ENCODE results near the gene ST6GAL1.

DNA sequence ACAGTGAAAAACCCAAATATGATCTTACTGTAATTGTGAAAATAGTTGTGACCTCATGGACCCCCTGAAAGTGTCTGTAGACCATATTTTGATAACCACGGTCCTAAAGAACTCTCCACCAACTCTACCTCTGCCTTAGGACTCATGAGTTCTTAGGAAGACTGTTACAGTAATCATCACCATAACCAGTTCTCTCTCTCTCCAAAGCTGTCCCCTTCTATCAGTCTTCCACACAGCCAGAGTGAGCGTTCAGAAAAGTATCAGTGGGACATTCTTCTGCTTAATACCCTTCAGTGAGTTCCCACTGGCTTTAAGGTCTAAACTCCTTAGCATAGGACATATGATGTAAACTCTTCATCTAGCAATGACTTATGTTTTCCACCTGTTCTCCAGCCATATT lies 27.6 kb upstream of the ST6GAL1 start:
- TF ChIP-seq, protein P1, sequence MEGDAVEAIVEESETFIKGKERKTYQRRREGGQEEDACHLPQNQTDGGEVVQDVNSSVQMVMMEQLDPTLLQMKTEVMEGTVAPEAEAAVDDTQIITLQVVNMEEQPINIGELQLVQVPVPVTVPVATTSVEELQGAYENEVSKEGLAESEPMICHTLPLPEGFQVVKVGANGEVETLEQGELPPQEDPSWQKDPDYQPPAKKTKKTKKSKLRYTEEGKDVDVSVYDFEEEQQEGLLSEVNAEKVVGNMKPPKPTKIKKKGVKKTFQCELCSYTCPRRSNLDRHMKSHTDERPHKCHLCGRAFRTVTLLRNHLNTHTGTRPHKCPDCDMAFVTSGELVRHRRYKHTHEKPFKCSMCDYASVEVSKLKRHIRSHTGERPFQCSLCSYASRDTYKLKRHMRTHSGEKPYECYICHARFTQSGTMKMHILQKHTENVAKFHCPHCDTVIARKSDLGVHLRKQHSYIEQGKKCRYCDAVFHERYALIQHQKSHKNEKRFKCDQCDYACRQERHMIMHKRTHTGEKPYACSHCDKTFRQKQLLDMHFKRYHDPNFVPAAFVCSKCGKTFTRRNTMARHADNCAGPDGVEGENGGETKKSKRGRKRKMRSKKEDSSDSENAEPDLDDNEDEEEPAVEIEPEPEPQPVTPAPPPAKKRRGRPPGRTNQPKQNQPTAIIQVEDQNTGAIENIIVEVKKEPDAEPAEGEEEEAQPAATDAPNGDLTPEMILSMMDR (conservative IDR thresholded peaks at IDR 0.05; ENCODE audit: low read depth in 2 of 2): no peak
- TF ChIP-seq EZH2 (IDR thresholded peaks at IDR 0.05; ENCODE audit: low read depth, unreplicated experiment) (no peak), ZNF331 (CRISPR knock-in tag; IDR thresholded peaks at IDR 0.05; ENCODE audit: low read depth) (no peak), REST (IDR thresholded peaks at IDR 0.05; ENCODE audit: unreplicated experiment) (no peak), POLR2AphosphoS5 (IDR thresholded peaks at IDR 0.05; ENCODE audit: low read depth) (no peak), CREB1 (CRISPR knock-in tag; IDR thresholded peaks at IDR 0.05; ENCODE audit: low read depth) (no peak)
